OCI-LY1 (cell line): ENCODE data around the gene GUCA2A.

ENCODE experiments used
- CTCF ChIP-seq: fragments of 200-600 bp; sonication (generic), shearing (Covaris generic); IDR thresholded peaks from 2 replicates; pipeline ENCODE4 v1.5.1; 2017; ENCODE audit warnings: mild to moderate bottlenecking, antibody characterized with exemption, low read length, moderate library complexity, mixed read lengths
- EZH2 ChIP-seq: fragments of 200-600 bp; sonication (generic), shearing (Covaris generic); IDR thresholded peaks from 2 replicates; pipeline ENCODE4 v1.8.0; 2017; ENCODE audit warnings: borderline replicate concordance, mixed run types, mild to moderate bottlenecking, antibody characterized with exemption, low read length, moderate library complexity, mixed read lengths

GRCh38 chr1:42178249-42178648 is 13.7 kb upstream of the GUCA2A start:
- TF ChIP-seq EZH2, result no peak
- no peak for TF ChIP-seq CTCF
